Ectodermal cell (in vitro differentiated cells): ENCODE measurements around the gene TPD52L1.

Experiments used
- H3K27ac ChIP-seq: 2 replicates; pipeline ENCODE4 v1.7.0; 2013; ENCODE audit warnings: mild to moderate bottlenecking, low read depth, low read length; ENCODE audit not compliant: insufficient read depth, poor library complexity, severe bottlenecking
- H3K27me3 ChIP-seq: 2 replicates; pipeline ENCODE4 v1.7.0; 2013; ENCODE audit warnings: mild to moderate bottlenecking, low read length; ENCODE audit not compliant: insufficient read depth, control insufficient read depth, poor library complexity, severe bottlenecking
- H3K36me3 ChIP-seq: one replicate; pipeline ENCODE4 v1.7.0; 2013; ENCODE audit warnings: low read length; ENCODE audit not compliant: control insufficient read depth, insufficient read depth
- H3K4me1 ChIP-seq: one replicate; pipeline ENCODE4 v1.7.0; 2013; ENCODE audit warnings: low read length; ENCODE audit not compliant: control insufficient read depth, insufficient read depth
- H3K4me3 ChIP-seq: 2 replicates; pipeline ENCODE4 v1.7.0; 2013; ENCODE audit warnings: low read depth, low read length, control low read depth; ENCODE audit not compliant: insufficient read depth
- H3K9me3 ChIP-seq: 2 replicates; pipeline ENCODE4 v1.7.0; 2013; ENCODE audit warnings: mild to moderate bottlenecking, low read length, moderate library complexity; ENCODE audit not compliant: control insufficient read depth
- WGBS, 2 experiments: methylation state at CpG; one replicate each; pipeline ENCODE4 v1.1.7; 2013; ENCODE audit warnings: missing lambda C conversion rate in 2 of 2; 5-methylcytosine and 5-hydroxymethylcytosine counted together

TPD52L1 gene

GRCh38 chr6:125264476-125264875, 110.9 kb downstream of the TPD52L1 start:
- H3K36me3 ChIP-seq, result no peaks in the 10 kb centered on the region
- H3K27me3 ChIP-seq, result no peaks in the 10 kb centered on the region
- H3K4me1 ChIP-seq, result no peaks in the 10 kb centered on the region
- 80 to 88% methylated on average over 1 to 2 of the region's 4 CpGs for WGBS, 2 experiments
- no peak overlapping the region for H3K4me3 ChIP-seq
- H3K9me3 ChIP-seq, result no peaks in the 10 kb centered on the region
- H3K27ac ChIP-seq, result no peak overlapping the region

GRCh38 chr6:125267806-125268523, 114.4 kb downstream of the TPD52L1 start:
- 92% methylated on average over 12 of the region's 12 CpGs for WGBS, 2 experiments
- H3K27me3 ChIP-seq, result no peaks in the 10 kb centered on the region
- H3K36me3 ChIP-seq, result peaks cover 3% of the 10 kb centered on the region
- no peak overlapping the region for H3K27ac ChIP-seq
- no peak overlapping the region for H3K4me3 ChIP-seq
- no peaks in the 10 kb centered on the region for H3K9me3 ChIP-seq
- no peaks in the 10 kb centered on the region for H3K4me1 ChIP-seq

DNA sequence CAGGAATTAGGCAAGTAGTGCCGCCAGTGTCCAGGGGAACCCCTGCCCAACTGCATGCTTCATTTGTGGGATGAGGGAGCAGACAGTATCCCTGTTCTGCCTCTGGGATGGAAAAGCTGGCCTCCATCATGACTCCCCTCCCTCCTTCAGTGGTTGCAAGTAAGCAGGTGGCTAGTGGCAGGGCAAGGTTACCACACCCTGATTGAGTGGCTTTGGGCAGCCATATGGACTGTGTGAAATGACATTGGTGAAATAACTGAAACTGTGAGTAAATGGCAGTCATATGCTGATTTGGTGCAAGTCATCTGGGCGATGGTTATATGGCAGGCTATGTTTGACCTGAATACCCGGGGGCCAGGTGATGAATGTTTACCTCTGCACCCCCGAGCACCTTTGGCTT, 115.2 kb downstream of the TPD52L1 start:
- no peak overlapping the region for H3K27ac ChIP-seq
- WGBS, 2 experiments, result 95% methylated on average over 4 of the region's 4 CpGs
- H3K9me3 ChIP-seq, result no peaks in the 10 kb centered on the region
- no peaks in the 10 kb centered on the region for H3K27me3 ChIP-seq
- no peak overlapping the region for H3K4me3 ChIP-seq
- peaks cover 8% of the 10 kb centered on the region for H3K36me3 ChIP-seq
- H3K4me1 ChIP-seq, result no peaks in the 10 kb centered on the region

GRCh38 chr6:125269328-125269985, 115.9 kb downstream of the TPD52L1 start:
- no peak overlapping the region for H3K27ac ChIP-seq
- no peaks in the 10 kb centered on the region for H3K27me3 ChIP-seq
- peaks cover 8% of the 10 kb centered on the region for H3K36me3 ChIP-seq
- no peak overlapping the region for H3K4me3 ChIP-seq
- no peaks in the 10 kb centered on the region for H3K4me1 ChIP-seq
- no peaks in the 10 kb centered on the region for H3K9me3 ChIP-seq
- 94% methylated on average over 7 of the region's 7 CpGs for WGBS, 2 experiments

GRCh38 chr6:125270380-125270779, 116.8 kb downstream of the TPD52L1 start:
- no peaks in the 10 kb centered on the region for H3K27me3 ChIP-seq
- 94 to 95% methylated on average over 4 of the region's 4 CpGs for WGBS, 2 experiments
- no peaks in the 10 kb centered on the region for H3K9me3 ChIP-seq
- H3K36me3 ChIP-seq, result peaks cover 8% of the 10 kb centered on the region
- H3K4me3 ChIP-seq, result no peak overlapping the region
- no peak overlapping the region for H3K27ac ChIP-seq
- H3K4me1 ChIP-seq, result no peaks in the 10 kb centered on the region

DNA sequence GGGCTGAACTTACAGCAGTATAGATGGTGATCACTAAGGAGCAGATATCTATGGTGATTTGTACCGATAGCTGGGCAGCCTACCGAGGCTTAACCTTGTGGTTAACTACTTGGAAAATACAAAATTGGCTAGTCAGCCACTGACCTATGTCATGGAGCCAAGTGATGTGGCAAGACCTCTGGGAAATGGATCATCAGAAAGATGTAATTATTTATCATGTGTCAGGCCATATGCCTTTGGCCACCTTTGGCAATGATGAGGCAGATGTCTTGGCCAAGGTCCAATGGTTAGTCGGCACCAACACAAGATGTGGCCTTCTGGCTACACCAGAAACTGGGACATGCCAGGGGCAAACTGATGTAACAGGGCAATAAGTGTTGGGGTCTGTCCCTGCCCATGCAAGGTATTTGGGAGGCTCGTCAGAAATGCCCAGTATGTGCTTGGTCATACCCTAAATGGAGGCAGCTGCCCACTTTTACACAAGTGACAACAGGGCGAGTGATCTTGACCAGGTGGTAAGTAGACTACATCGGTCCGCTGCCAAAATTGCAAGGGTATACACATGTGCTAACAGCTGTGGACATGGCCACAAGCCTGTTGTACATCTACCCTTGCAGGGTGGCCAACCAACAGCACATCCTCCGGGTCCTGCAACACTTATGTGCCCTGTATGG, 118.0 kb downstream of the TPD52L1 start:
- Histone ChIP-seq H3K27ac (no peak overlapping the region), H3K4me3 (no peak overlapping the region), H3K36me3 (peaks cover 10% of the 10 kb centered on the region), H3K27me3 (no peaks in the 10 kb centered on the region), H3K4me1 (no peaks in the 10 kb centered on the region), H3K9me3 (no peaks in the 10 kb centered on the region)
- 87 to 89% methylated on average over 8 of the region's 8 CpGs for WGBS, 2 experiments

DNA sequence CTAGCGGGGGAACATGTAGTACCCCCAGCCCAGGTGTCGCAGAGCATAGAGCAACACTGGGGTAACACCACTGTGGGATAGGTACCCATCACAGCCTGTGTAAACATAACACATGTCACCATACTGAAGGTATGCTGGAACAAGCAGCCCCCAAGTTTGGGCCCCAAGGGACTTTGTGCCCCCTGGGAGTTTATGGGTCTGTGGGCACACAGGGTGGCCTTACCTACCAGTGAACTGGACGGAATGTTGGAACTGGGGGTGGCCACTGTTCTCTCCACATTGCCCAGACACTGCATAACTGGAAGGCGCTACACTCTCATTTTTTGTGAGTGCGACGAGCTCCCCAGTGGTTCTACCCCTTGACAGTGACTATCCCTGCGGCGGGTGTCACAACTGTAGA, 119.7 kb downstream of the TPD52L1 start:
- Histone ChIP-seq H3K36me3 (peaks cover 10% of the 10 kb centered on the region), H3K4me1 (no peaks in the 10 kb centered on the region), H3K27me3 (no peaks in the 10 kb centered on the region), H3K27ac (no peak overlapping the region), H3K4me3 (no peak overlapping the region), H3K9me3 (no peaks in the 10 kb centered on the region)
- 96 to 97% methylated on average over 8 of the region's 8 CpGs for WGBS, 2 experiments

DNA sequence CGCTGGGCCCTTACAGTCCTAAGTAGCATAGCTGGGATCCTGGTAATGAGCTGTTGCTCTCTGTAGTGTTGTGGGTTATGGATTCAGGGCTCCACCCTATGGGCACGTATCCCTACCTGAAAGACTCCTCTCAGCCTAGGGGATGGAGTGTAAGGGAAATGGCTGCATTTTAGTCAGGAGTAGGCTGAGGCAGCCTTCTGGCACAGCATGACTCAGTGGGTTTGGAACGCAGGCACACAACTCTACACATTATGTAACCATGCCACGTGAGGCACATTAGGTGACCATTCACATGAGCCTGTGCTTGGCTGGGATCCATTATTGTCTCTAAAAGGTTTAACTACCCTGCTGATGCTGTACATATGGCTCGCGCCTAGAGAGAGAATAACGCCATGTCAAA, 120.4 kb downstream of the TPD52L1 start:
- H3K27me3 ChIP-seq, result no peaks in the 10 kb centered on the region
- 94 to 96% methylated on average over 7 of the region's 7 CpGs for WGBS, 2 experiments
- H3K36me3 ChIP-seq, result peaks cover 10% of the 10 kb centered on the region
- no peak overlapping the region for H3K4me3 ChIP-seq
- no peak overlapping the region for H3K27ac ChIP-seq
- H3K9me3 ChIP-seq, result no peaks in the 10 kb centered on the region
- H3K4me1 ChIP-seq, result no peaks in the 10 kb centered on the region

GRCh38 chr6:125274935-125275334, 121.4 kb downstream of the TPD52L1 start:
- 85 to 99% methylated on average over 3 of the region's 3 CpGs for WGBS, 2 experiments

DNA sequence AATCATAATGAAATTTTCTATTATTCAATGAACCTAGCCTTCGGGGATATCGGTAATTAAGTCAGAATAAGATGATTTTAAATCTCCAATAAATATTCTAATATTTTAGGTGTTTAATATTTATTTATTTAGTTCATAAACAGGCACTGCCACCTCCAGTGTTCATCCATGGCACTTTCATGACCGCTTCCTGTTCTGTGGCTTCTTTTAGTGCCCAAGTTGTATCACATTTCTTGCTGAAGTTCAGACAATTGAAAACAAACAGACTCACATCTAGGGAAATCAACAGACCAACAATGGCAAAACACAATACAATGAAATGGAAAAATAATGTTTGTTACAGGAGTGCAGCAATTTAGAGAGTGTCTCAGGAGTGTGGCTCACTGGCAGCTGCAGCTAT, 122.2 kb downstream of the TPD52L1 start:
- Histone ChIP-seq H3K4me1 (no peaks in the 10 kb centered on the region), H3K36me3 (peaks cover 10% of the 10 kb centered on the region)
- WGBS, 2 experiments, result 97 to 100% methylated on average over 1 to 2 of the region's 3 CpGs

More at GRCh38 chr6:125274935-125275334, 121.4 kb downstream of the TPD52L1 start:
- no peak overlapping the region for H3K27ac ChIP-seq
- no peaks in the 10 kb centered on the region for H3K9me3 ChIP-seq
- no peak overlapping the region for H3K4me3 ChIP-seq
- no peaks in the 10 kb centered on the region for H3K4me1 ChIP-seq
- H3K27me3 ChIP-seq, result no peaks in the 10 kb centered on the region
- peaks cover 10% of the 10 kb centered on the region for H3K36me3 ChIP-seq

More for the DNA sequence above, 122.2 kb downstream of the TPD52L1 start:
- Histone ChIP-seq H3K9me3 (no peaks in the 10 kb centered on the region), H3K27ac (no peak overlapping the region), H3K27me3 (no peaks in the 10 kb centered on the region), H3K4me3 (no peak overlapping the region)
